Left lung (tissue), 10 donors: ENCODE data around the gene MRRF. TPM values are rescaled to one million over a fixed set of nuclear protein-coding genes. Genes with fewer than 3 reads are reported as not detected.

Experiments used
- ATAC-seq: fragments of 200-7000 bp; cut with Tn5 transposase; one replicate; pipeline ENCODE4 v1.9.1; 2020; ENCODE audit warnings: moderate library complexity
- DNase-seq, 4 donors: peaks; one replicate each; pipeline ENCODE4 v3.0.0-alpha.2; 2013 to 2020
- H3K27ac ChIP-seq, 2 donors: fragments of 200-600 bp; sonication (generic) in 1 of 2; one replicate each; pipeline versions ENCODE4 v1.5.0 to v1.8.0; 2020 to 2021
- H3K27me3 ChIP-seq, 2 donors: fragments of 200-600 bp; sonication (generic) in 1 of 2; one replicate each; pipeline versions ENCODE4 v1.5.0 to v1.8.0; 2020 to 2021
- H3K36me3 ChIP-seq, 2 donors: fragments of 200-600 bp; sonication (generic) in 1 of 2; one replicate each; pipeline versions ENCODE4 v1.5.0 to v1.8.0; 2020 to 2021
- H3K4me1 ChIP-seq, 2 donors: fragments of 200-600 bp; one replicate each; pipeline ENCODE4 v1.8.0; 2021
- H3K4me3 ChIP-seq, 2 donors: fragments of 200-600 bp; sonication (generic) in 1 of 2; one replicate each; pipeline versions ENCODE4 v1.5.0 to v1.8.0; 2020 to 2021; ENCODE audit warnings: mild to moderate bottlenecking in 1 of 2
- H3K9me3 ChIP-seq, 2 donors: fragments of 200-600 bp; sonication (generic) in 1 of 2; one replicate each; pipeline versions ENCODE4 v1.5.0 to v1.8.0; 2020 to 2021
- intact Hi-C, 2 donors: fragments of 100-400 bp; cut with DNase I; formaldehyde crosslinking; loops; one replicate each; pipeline versions ENCODE4 v1.11.2 to v1.14.2; 2022
- polyA plus RNA-seq, 6 donors: library from polyadenylated mRNA; unstranded; fragments of 120-200 nt; gene quantifications; one replicate each; pipeline ENCODE4 v1.2.1, GENCODE V29; 2013; ENCODE audit not compliant: insufficient read length in 6 of 6
- total RNA-seq, 2 donors: library from RNA; stranded (reverse); fragmentation: NEBNext Ultra II Directional; extraction: Animal tissue kit (Norgen Biotek cat#: 25700); gene quantifications; one replicate each; pipeline ENCODE4 v1.2.1, GENCODE V29; 2021
- TF ChIP-seq, protein P1 (sequence below), 2 donors: fragments of 200-600 bp; sonication (generic) in 1 of 2; IDR thresholded peaks; one replicate each; pipeline versions ENCODE4 v1.5.0 to v1.8.0; 2021; ENCODE audit warnings: antibody characterized with exemption in 2 of 2
- donor health status: DM: no; HTN: yes; CAD: no.
- donor health status: DM: no; HTN: no; CAD: no.

Gene MRRF
- total and polyA plus RNA-seq, 8 donors = 21.3 to 53.0 (median 41.2) TPM

DNA sequence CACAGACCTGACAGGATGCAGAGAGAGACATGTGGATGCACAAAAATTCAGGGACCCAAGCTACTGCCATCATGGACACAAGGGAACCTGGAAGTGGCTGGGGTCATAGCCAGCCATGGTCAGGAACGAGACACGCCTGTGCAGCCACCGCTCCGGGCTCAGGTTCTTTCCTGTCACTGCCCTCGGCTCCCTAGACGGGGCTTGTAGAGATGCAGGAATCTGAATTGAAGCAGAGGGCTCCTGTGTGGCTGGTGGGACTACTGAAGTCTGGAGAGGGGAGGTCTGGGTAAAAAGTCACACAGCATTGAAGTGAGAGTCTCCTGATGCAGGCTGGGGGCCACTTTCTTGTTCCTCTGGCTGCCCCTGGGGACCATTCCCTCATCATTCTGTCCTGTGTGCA is 73.9 kb downstream of the MRRF start:
- Histone ChIP-seq H3K27me3 (peaks cover 0 to 15% of the 10 kb centered on the region in 2 donors), H3K36me3 (no peaks in the 10 kb centered on the region), H3K4me1 (peaks cover 0 to 7% of the 10 kb centered on the region in 2 donors), H3K4me3 (no peak overlapping the region), H3K27ac (no peak overlapping the region), H3K9me3 (no peaks in the 10 kb centered on the region)
- TF ChIP-seq, protein P1, sequence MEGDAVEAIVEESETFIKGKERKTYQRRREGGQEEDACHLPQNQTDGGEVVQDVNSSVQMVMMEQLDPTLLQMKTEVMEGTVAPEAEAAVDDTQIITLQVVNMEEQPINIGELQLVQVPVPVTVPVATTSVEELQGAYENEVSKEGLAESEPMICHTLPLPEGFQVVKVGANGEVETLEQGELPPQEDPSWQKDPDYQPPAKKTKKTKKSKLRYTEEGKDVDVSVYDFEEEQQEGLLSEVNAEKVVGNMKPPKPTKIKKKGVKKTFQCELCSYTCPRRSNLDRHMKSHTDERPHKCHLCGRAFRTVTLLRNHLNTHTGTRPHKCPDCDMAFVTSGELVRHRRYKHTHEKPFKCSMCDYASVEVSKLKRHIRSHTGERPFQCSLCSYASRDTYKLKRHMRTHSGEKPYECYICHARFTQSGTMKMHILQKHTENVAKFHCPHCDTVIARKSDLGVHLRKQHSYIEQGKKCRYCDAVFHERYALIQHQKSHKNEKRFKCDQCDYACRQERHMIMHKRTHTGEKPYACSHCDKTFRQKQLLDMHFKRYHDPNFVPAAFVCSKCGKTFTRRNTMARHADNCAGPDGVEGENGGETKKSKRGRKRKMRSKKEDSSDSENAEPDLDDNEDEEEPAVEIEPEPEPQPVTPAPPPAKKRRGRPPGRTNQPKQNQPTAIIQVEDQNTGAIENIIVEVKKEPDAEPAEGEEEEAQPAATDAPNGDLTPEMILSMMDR (IDR thresholded peaks at IDR 0.05) = no peak
- intact Hi-C loops = no loop called here
- ATAC-seq (no peak), DNase-seq (no peak)

DNA sequence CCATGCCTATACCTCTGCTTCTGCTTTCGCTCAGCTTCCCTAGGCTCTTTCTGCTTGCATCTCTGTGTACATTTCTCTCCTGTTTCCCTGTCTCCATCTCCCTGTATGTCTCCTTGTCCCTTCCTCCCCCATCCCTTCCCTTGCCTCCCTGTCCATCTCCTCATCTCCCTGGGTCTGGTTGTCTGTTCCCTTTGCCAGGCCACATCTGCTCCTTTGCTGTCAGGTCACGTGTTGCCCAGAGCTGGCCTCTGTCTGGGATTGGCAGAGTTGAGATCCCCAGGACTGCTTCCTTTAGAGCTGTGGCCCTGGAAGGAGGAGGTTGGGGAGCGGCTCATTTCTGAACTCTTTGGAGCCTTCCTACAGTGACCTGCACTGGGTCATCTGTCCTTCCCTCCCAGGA is 74.3 kb downstream of the MRRF start:
- TF ChIP-seq, protein P1 (IDR thresholded peaks at IDR 0.05) = no peak
- no peaks in the 10 kb centered on the region for H3K36me3 ChIP-seq

DNA sequence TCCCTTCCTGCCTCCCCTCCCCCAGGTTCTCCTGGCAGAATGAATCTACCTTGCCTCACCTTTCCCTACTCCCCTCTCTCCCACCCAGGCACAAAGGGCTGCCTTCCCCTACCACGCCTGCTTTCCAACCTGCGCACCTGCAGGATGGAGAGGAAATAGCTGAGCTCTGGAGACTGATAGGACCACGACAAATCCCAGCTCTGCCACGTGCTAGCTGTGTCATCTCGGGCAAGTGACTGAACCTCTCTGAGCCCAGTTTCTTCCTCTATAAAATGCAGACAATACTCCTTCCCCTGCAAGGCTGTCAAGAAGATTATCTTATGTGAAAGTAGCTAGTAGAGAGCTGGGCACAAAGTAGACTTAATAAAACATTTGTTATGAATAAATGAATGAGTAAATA is 74.9 kb downstream of the MRRF start:
- Histone ChIP-seq H3K4me3 (no peak overlapping the region), H3K9me3 (no peaks in the 10 kb centered on the region), H3K27ac (no peak overlapping the region), H3K36me3 (no peaks in the 10 kb centered on the region), H3K4me1 (peaks cover 0 to 7% of the 10 kb centered on the region in 2 donors), H3K27me3 (peaks cover 0 to 15% of the 10 kb centered on the region in 2 donors)
- no peak for ATAC-seq
- no peak for DNase-seq
- intact Hi-C loops = no loop called here
- TF ChIP-seq, protein P1 (IDR thresholded peaks at IDR 0.05) = no peak

More for the DNA sequence above, 74.3 kb downstream of the MRRF start:
- intact Hi-C loops = no loop called here
- Histone ChIP-seq H3K9me3 (no peaks in the 10 kb centered on the region), H3K27me3 (peaks cover 0 to 15% of the 10 kb centered on the region in 2 donors), H3K27ac (no peak overlapping the region), H3K4me3 (no peak overlapping the region), H3K4me1 (peaks cover 0 to 7% of the 10 kb centered on the region in 2 donors)
- DNase-seq = no peak
- ATAC-seq = no peak

DNA sequence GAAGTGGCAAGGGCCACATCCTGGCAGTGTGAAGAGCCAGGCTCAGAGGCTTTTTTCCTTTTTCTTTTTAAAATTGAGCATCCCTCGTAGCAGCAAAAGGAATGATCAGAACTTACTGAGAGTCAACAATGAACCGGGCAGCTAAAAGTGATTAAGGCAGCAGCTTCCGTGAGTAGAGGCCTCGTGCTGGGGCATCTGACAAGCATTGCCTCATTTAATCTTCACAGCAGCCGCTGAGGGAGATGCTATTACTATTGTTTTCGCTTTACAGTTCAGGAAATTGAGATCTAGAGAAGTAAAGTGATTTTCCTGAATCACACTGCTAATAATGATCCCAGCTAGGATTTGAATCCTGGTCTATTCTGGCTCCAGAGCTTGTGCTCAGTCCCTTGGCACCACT is 75.5 kb downstream of the MRRF start:
- ATAC-seq = no peak
- H3K27me3 ChIP-seq = peaks cover 0 to 15% of the 10 kb centered on the region in 2 donors
- no peaks in the 10 kb centered on the region for H3K36me3 ChIP-seq
- intact Hi-C loops = no loop called here
- H3K4me3 ChIP-seq = no peak overlapping the region
- TF ChIP-seq, protein P1 (IDR thresholded peaks at IDR 0.05) = no peak
- H3K4me1 ChIP-seq = peaks cover 0 to 7% of the 10 kb centered on the region in 2 donors
- DNase-seq = no peak
- H3K9me3 ChIP-seq = no peaks in the 10 kb centered on the region
- no peak overlapping the region for H3K27ac ChIP-seq

DNA sequence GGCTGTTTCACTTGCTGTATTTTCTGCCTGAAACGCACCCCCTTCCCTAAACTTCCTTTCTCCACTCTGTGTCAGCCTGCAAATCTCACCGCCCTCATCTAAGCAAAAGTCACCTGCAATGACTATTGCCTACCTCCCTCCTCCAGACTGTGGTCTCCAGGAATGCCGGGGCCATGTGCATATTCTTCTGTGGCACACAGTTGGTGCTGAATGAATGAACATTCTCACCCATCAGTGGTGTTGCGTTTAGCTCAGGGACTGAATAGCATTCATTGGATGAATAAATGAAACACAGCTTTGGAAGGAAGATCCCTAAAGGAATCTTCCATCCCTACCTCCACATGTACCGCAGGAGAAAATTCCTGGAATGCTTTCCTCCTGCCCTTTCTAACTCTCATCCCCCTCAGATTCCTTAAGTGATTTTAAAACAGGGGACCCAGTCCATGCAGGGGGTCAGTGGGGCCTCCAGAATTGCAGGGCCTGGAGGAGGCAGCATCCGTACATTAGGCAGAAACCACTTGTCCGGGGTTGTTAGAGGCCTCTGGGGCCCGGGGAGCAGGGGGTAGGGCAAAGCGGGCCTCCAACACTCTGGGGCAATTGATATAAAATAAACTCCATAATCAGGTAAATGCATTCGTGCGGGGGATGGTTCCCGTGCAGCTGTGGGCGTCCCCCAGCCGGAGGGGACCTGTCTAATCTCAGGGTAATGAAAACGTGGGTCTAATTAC is 77.8 kb downstream of the MRRF start:
- TF ChIP-seq, protein P1 (IDR thresholded peaks at IDR 0.05) = no peak
- no peaks in the 10 kb centered on the region for H3K36me3 ChIP-seq
- H3K4me3 ChIP-seq = no peak overlapping the region
- intact Hi-C loops = no loop called here
- no peaks in the 10 kb centered on the region for H3K9me3 ChIP-seq
- peaks cover 3 to 22% of the 10 kb centered on the region in 2 donors for H3K4me1 ChIP-seq
- DNase-seq (no peak), ATAC-seq (no peak)
- peaks cover 0 to 20% of the 10 kb centered on the region in 2 donors for H3K27me3 ChIP-seq
- no peak overlapping the region for H3K27ac ChIP-seq
